Vagina (tissue), 2 donors: ENCODE data around the gene SRRM2.

Experiments
- POLR2A ChIP-seq, 2 donors: fragments of 450-650 bp; IDR thresholded peaks; one replicate each; pipeline ENCODE4 v1.6.1; 2017; ENCODE audit warnings: antibody characterized with exemption in 2 of 2, mild to moderate bottlenecking in 2 of 2, moderate library complexity in 2 of 2
- POLR2AphosphoS5 ChIP-seq, 2 donors: sonication (generic); formaldehyde crosslinking; IDR thresholded peaks; one replicate each; pipeline ENCODE4 v1.9.0; 2017; ENCODE audit warnings: antibody characterized with exemption in 2 of 2, mild to moderate bottlenecking in 2 of 2, low read depth in 1 of 2; ENCODE audit not compliant: insufficient read depth in 1 of 2
- TF ChIP-seq, protein P1 (sequence below), 3 experiments: fragments of 450-650 bp in 2 of 3; fragments of 200-600 bp in 1 of 3; sonication (generic) in 1 of 3; IDR thresholded peaks; one replicate each; pipeline ENCODE4 v1.5.1; 2017 to 2019; ENCODE audit warnings: antibody characterized with exemption in 3 of 3, mild to moderate bottlenecking in 2 of 3, moderate library complexity in 2 of 3

DNA sequence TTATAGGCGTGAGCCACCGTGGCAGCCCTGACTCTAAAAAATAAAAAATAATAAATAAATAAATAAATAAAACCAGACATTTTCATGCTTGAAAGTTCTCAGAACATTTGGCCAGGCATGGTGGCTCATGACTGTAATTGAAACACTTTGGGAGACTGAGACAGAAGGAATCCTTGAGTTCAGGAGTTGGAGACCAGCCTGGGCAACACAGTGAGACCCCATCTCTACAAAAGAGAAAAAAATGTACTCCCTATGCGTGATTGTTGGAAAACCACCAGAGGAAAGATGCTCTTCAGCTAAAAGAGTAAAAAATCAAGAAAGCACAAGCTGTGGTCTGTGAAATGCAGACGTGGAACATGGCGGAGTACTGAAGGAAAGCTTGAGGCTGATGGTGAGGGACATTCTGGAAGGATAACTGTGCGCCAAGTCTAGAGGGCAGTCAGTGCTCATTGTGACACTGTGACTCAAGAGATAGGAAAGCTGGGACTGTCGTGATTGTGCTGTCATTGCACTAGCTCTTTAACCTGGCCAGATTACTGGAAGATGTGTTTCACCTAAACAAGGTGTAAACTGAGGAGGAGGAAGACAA, 28.3 kb upstream of the SRRM2 start:
- TF ChIP-seq POLR2A (IDR thresholded peaks at IDR 0.05) (no peak), POLR2AphosphoS5 (IDR thresholded peaks at IDR 0.05; ENCODE audit: insufficient read depth in 1 of 2, low read depth in 1 of 2) (no peak)
- TF ChIP-seq, protein P1, sequence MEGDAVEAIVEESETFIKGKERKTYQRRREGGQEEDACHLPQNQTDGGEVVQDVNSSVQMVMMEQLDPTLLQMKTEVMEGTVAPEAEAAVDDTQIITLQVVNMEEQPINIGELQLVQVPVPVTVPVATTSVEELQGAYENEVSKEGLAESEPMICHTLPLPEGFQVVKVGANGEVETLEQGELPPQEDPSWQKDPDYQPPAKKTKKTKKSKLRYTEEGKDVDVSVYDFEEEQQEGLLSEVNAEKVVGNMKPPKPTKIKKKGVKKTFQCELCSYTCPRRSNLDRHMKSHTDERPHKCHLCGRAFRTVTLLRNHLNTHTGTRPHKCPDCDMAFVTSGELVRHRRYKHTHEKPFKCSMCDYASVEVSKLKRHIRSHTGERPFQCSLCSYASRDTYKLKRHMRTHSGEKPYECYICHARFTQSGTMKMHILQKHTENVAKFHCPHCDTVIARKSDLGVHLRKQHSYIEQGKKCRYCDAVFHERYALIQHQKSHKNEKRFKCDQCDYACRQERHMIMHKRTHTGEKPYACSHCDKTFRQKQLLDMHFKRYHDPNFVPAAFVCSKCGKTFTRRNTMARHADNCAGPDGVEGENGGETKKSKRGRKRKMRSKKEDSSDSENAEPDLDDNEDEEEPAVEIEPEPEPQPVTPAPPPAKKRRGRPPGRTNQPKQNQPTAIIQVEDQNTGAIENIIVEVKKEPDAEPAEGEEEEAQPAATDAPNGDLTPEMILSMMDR (IDR thresholded peaks at IDR 0.05), result no peak
